ENCODE data around the gene TMTC2. TPM values are rescaled to one million over a fixed set of nuclear protein-coding genes. Genes with fewer than 3 reads are reported as not detected.

The TMTC2 gene
- total RNA-seq, 6 experiments from 2014 or later: 0.75 to 3.2 (median 1.1) TPM

DNA sequence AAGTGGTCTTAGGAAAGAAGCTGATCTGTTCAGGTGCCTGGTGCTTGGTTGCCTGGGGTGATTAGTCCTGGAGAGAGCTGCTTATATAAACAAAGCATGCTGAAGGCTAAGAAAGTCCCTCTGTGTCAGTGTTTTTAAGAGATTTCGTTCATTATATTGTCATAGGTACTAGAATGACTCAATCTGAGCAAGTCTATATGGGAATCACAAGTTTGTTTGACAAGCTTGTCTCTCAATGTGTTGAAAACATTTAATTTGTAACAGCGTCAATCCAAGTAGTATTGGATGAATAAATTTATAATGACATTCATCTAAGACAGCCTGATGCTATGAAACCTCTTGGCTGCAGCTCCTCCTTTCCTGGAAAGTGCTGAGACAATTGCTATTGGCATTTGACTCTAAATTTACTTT, 256.3 kb downstream of the TMTC2 start:
- Mint-ChIP-seq H3K27ac (no peak overlapping the region), H3K4me3 (no peak overlapping the region), H3K27me3 (ENCODE audit: insufficient read depth) (no peaks in the 10 kb centered on the region), H3K36me3 (ENCODE audit: low read depth) (no peaks in the 10 kb centered on the region), H3K9me3 (peaks cover 28% of the 10 kb centered on the region), H3K4me1 (ENCODE audit: low read depth) (no peaks in the 10 kb centered on the region)
- TF ChIP-seq, protein P1, sequence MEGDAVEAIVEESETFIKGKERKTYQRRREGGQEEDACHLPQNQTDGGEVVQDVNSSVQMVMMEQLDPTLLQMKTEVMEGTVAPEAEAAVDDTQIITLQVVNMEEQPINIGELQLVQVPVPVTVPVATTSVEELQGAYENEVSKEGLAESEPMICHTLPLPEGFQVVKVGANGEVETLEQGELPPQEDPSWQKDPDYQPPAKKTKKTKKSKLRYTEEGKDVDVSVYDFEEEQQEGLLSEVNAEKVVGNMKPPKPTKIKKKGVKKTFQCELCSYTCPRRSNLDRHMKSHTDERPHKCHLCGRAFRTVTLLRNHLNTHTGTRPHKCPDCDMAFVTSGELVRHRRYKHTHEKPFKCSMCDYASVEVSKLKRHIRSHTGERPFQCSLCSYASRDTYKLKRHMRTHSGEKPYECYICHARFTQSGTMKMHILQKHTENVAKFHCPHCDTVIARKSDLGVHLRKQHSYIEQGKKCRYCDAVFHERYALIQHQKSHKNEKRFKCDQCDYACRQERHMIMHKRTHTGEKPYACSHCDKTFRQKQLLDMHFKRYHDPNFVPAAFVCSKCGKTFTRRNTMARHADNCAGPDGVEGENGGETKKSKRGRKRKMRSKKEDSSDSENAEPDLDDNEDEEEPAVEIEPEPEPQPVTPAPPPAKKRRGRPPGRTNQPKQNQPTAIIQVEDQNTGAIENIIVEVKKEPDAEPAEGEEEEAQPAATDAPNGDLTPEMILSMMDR (IDR thresholded peaks at IDR 0.05): no peak
- DNase-seq: no peak

DNA sequence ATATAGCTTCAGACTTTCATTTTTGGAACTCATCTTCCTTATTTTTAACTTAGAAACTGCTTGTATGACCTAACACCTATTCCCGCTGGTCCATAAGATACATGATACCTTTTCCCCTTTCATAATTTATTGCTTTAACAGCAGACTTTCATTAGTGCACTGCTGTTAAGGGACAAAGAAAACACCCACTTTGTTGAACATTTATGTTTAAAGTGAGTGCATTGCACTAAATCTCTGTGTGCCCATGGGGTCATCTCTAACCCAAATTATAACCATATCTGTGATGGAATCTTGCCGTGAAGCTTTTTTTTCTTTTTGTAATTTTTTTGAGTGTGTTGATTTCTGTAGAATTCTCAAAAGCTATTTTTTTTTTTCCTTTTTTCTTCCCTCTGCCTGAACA, 261.8 kb downstream of the TMTC2 start:
- peaks cover 27% of the 10 kb centered on the region for H3K9me3 Mint-ChIP-seq
- no peaks in the 10 kb centered on the region for H3K36me3 Mint-ChIP-seq (ENCODE audit: low read depth)
- no peak for DNase-seq
- TF ChIP-seq, protein P1 (IDR thresholded peaks at IDR 0.05): no peak
- H3K27me3 Mint-ChIP-seq (ENCODE audit: insufficient read depth): no peaks in the 10 kb centered on the region
- no peak overlapping the region for H3K27ac Mint-ChIP-seq
- no peaks in the 10 kb centered on the region for H3K4me1 Mint-ChIP-seq (ENCODE audit: low read depth)
- H3K4me3 Mint-ChIP-seq: no peak overlapping the region

DNA sequence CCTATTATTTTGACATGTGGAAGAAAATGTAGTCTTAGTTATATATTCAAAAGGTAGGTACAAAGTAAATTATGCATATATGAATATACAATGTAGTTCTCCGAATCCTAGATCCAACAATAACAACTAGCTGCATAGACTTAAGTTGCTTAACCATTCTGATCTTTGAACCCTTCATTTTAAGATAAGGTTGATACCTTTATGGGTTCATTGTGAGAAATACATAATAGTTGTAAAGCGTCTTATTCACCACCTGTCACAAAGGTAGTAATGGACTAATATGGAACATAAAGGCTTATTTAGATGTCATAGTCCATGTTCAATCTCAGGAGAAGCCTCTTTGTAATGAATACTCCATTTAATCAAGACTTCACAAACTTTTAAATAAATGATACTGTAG, 263.6 kb downstream of the TMTC2 start:
- H3K27ac Mint-ChIP-seq: no peak overlapping the region
- DNase-seq: no peak
- peaks cover 27% of the 10 kb centered on the region for H3K9me3 Mint-ChIP-seq
- no peaks in the 10 kb centered on the region for H3K36me3 Mint-ChIP-seq (ENCODE audit: low read depth)
- no peak overlapping the region for H3K4me3 Mint-ChIP-seq
- H3K27me3 Mint-ChIP-seq (ENCODE audit: insufficient read depth): no peaks in the 10 kb centered on the region
- TF ChIP-seq, protein P1 (IDR thresholded peaks at IDR 0.05): no peak
- H3K4me1 Mint-ChIP-seq (ENCODE audit: low read depth): no peaks in the 10 kb centered on the region

DNA sequence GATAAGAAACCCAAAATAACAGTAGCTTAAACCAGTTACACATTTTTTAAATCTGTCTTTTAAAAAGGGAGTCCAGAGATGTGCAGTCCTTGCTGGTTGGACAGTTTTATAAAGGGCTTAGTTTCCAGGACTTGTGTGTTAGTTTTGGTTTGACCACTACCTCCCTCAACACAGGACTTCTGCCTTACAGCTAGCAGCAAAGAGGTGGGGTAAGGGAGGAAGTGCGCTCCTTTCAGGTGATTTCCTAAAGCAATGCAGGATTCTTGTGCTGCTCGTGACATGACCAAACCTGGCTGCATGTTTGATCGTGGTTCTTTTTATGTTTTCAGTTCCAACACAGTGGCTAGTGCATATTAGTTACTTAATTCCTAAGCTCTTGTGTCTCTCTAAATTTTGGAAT, 266.2 kb downstream of the TMTC2 start:
- Mint-ChIP-seq H3K27ac (no peak overlapping the region), H3K4me1 (ENCODE audit: low read depth) (no peaks in the 10 kb centered on the region), H3K36me3 (ENCODE audit: low read depth) (peaks cover 8% of the 10 kb centered on the region), H3K27me3 (ENCODE audit: insufficient read depth) (no peaks in the 10 kb centered on the region), H3K9me3 (peaks cover 31% of the 10 kb centered on the region), H3K4me3 (no peak overlapping the region)
- DNase-seq: no peak
- TF ChIP-seq, protein P1 (IDR thresholded peaks at IDR 0.05): no peak

DNA sequence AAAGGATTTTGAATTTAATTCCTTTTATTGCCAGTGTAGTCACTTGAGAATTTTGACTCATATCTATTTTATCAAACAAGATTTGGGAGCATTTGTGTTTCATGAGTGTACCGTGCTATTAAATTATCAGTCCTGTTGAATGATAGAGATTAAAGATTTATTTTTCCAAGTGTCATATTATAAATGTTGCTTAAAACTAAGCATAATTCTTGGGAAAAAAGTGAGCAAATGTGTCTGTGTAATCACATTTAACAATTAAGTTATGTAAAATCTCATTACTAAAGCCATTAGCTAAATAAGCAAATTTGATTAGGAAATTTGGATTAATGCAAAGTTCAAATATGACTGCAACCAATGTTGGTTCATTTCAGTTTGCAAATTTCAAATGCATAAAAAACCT, 266.7 kb downstream of the TMTC2 start:
- TF ChIP-seq, protein P1 (IDR thresholded peaks at IDR 0.05): no peak
- H3K4me1 Mint-ChIP-seq (ENCODE audit: low read depth): no peaks in the 10 kb centered on the region

DNA sequence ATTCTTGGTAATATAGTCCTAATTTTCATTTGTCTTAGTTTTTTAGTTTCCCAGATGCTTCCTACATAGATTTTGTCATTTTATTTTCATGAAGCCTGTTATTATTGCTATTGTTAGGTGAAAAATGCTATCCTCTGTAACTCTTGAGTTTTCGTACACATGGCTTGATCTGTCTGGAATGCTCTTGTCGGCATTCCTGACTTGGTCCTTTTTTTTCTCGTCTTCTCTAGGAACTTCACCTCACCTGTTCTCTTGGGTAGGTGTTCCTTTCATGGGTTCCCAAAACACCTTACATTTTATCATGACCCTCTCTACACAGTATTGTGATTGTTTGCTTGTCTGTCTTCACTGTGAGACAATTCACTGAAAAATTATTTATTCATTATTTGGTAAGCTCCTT, 267.4 kb downstream of the TMTC2 start:
- Mint-ChIP-seq H3K4me3 (no peak overlapping the region), H3K36me3 (ENCODE audit: low read depth) (peaks cover 8% of the 10 kb centered on the region), H3K9me3 (peaks cover 30% of the 10 kb centered on the region), H3K27ac (no peak overlapping the region), H3K27me3 (ENCODE audit: insufficient read depth) (peaks cover 2% of the 10 kb centered on the region; the same call in 1 of the 2 replicates), H3K4me1 (ENCODE audit: low read depth) (no peaks in the 10 kb centered on the region)
- DNase-seq: no peak
- TF ChIP-seq, protein P1 (IDR thresholded peaks at IDR 0.05): no peak

More for the DNA sequence above, 266.7 kb downstream of the TMTC2 start:
- no peaks in the 10 kb centered on the region for H3K27me3 Mint-ChIP-seq (ENCODE audit: insufficient read depth)
- H3K27ac Mint-ChIP-seq: no peak overlapping the region
- DNase-seq: no peak
- peaks cover 8% of the 10 kb centered on the region for H3K36me3 Mint-ChIP-seq (ENCODE audit: low read depth)
- peaks cover 31% of the 10 kb centered on the region for H3K9me3 Mint-ChIP-seq
- no peak overlapping the region for H3K4me3 Mint-ChIP-seq
